IMR-90 (cell line): ENCODE measurements around the gene SLC27A3. TPM values are rescaled to one million over a fixed set of nuclear protein-coding genes. Genes with fewer than 3 reads are reported as not detected.

Experiments
- ATAC-seq: fragments of 200-7000 bp; cut with Tn5 transposase; 2 replicates; pipeline ENCODE4 v1.9.1; 2020; ENCODE audit warnings: low read depth, mild to moderate bottlenecking, moderate library complexity
- BruUV-seq: library from RNA; stranded (reverse); fragments of 400-500 nt; replicated peaks from 2 replicates; lab custom pipeline; 2021; lab: Mats Ljungman, UMichigan
- CTCF ChIA-PET: fragments of 300-600 bp; formaldehyde crosslinking; extraction: SDS; loops from one replicate; lab custom pipeline; 2021; ENCODE audit warnings: antibody characterized with exemption; lab: Yijun Ruan, JAX
- POLR2A ChIA-PET: fragments of 300-600 bp; sonication (Branson Sonifier 250); formaldehyde crosslinking; loops from one replicate; lab custom pipeline; 2022; ENCODE audit warnings: antibody characterized with exemption; ENCODE audit not compliant: unreplicated experiment; lab: Charles Lee
- DNase-seq: peaks from one replicate; pipeline ENCODE4 v3.0.0; 2013
- H2AFZ ChIP-seq: replicated peaks from 2 replicates; pipeline ENCODE3; 2013; ENCODE audit warnings: low read length, mild to moderate bottlenecking; ENCODE audit not compliant: poor library complexity
- H2AK5ac ChIP-seq: 2 replicates; pipeline ENCODE4 v1.6.1; 2013; ENCODE audit warnings: low read depth, low read length, inconsistent platforms
- H2AK9ac ChIP-seq: replicated peaks from 2 replicates; pipeline ENCODE3; 2013; ENCODE audit warnings: mild to moderate bottlenecking, low read depth, low read length, moderate library complexity; ENCODE audit not compliant: poor library complexity
- H2BK120ac ChIP-seq: 2 replicates; pipeline ENCODE4 v1.6.1; 2013; ENCODE audit warnings: low read depth, low read length, inconsistent platforms
- H2BK15ac ChIP-seq: 3 replicates; pipeline ENCODE4 v1.6.1; 2013; ENCODE audit warnings: low read depth, low read length, inconsistent platforms
- H2BK20ac ChIP-seq: 2 replicates; pipeline ENCODE4 v1.6.1; 2013; ENCODE audit warnings: low read depth, mild to moderate bottlenecking, inconsistent platforms, low read length, moderate library complexity
- H2BK5ac ChIP-seq: 2 replicates; pipeline ENCODE4 v1.6.1; 2013; ENCODE audit warnings: mild to moderate bottlenecking, low read depth, low read length, inconsistent platforms; ENCODE audit not compliant: poor library complexity, severe bottlenecking
- H3K14ac ChIP-seq: replicated peaks from 2 replicates; pipeline ENCODE4 v1.6.1; 2013; ENCODE audit warnings: low read depth, low read length, inconsistent platforms
- H3K18ac ChIP-seq: 2 replicates; pipeline ENCODE4 v1.6.1; 2013; ENCODE audit warnings: low read depth, low read length, control low read depth
- H3K23ac ChIP-seq: 2 replicates; pipeline ENCODE4 v1.6.1; 2013; ENCODE audit warnings: low read depth, low read length, inconsistent platforms
- H3K27ac ChIP-seq: 2 replicates; pipeline ENCODE4 v1.5.1; 2013; ENCODE audit warnings: mild to moderate bottlenecking, control low read depth, low read length; ENCODE audit not compliant: insufficient read depth
- H3K27me3 ChIP-seq: 2 replicates; pipeline ENCODE4 v1.6.1; 2013; ENCODE audit warnings: low read length; ENCODE audit not compliant: control insufficient read depth, insufficient read depth
- H3K36me3 ChIP-seq: 2 replicates; pipeline ENCODE4 v1.6.1; 2013; ENCODE audit warnings: low read length, mixed read lengths; ENCODE audit not compliant: control insufficient read depth, insufficient read depth
- H3K4ac ChIP-seq: 2 replicates; pipeline ENCODE4 v1.6.1; 2013; ENCODE audit warnings: low read depth, low read length, inconsistent platforms
- H3K4me1 ChIP-seq: 2 replicates; pipeline ENCODE4 v1.6.1; 2013; ENCODE audit warnings: low read length, mixed read lengths; ENCODE audit not compliant: control insufficient read depth, insufficient read depth
- H3K4me2 ChIP-seq: 2 replicates; pipeline ENCODE4 v1.6.1; 2013; ENCODE audit warnings: low read depth, mild to moderate bottlenecking, control low read depth, low read length, moderate library complexity
- H3K4me3 ChIP-seq: 2 replicates; pipeline ENCODE4 v1.5.1; 2013; ENCODE audit warnings: low read depth, mild to moderate bottlenecking, control low read depth, low read length, moderate library complexity; ENCODE audit not compliant: insufficient read depth
- H3K56ac ChIP-seq: 2 replicates; pipeline ENCODE4 v1.6.1; 2013; ENCODE audit warnings: low read length, inconsistent platforms; ENCODE audit not compliant: insufficient read depth; ENCODE audit errors: extremely low read depth
- H3K79me1 ChIP-seq, 2 experiments: 2 replicates each; pipeline ENCODE4 v1.6.1; 2013; ENCODE audit warnings: low read length in 2 of 2, inconsistent platforms in 1 of 2, low read depth in 1 of 2
- H3K9ac ChIP-seq: 2 replicates; pipeline ENCODE4 v1.6.1; 2013; ENCODE audit warnings: low read depth, low read length, control low read depth
- H3K9me1 ChIP-seq: 2 replicates; pipeline ENCODE4 v1.6.1; 2013; ENCODE audit warnings: low read length, inconsistent platforms; ENCODE audit not compliant: insufficient read depth
- H3K9me3 ChIP-seq: 2 replicates; pipeline ENCODE4 v1.6.1; 2013; ENCODE audit warnings: low read length; ENCODE audit not compliant: control insufficient read depth, insufficient read depth
- H4K20me1 ChIP-seq: 2 replicates; pipeline ENCODE4 v1.6.1; 2013; ENCODE audit warnings: low read length, inconsistent platforms; ENCODE audit not compliant: insufficient read depth
- H4K5ac ChIP-seq: 2 replicates; pipeline ENCODE4 v1.6.1; 2013; ENCODE audit warnings: mild to moderate bottlenecking, low read depth, low read length, control low read depth
- H4K8ac ChIP-seq, 2 experiments: 2 replicates each; pipeline ENCODE4 v1.6.1; 2013; ENCODE audit warnings: low read depth in 2 of 2, low read length in 2 of 2, control low read depth in 1 of 2, inconsistent platforms in 1 of 2
- H4K91ac ChIP-seq: 2 replicates; pipeline ENCODE4 v1.6.1; 2013; ENCODE audit warnings: low read depth, low read length, inconsistent platforms; ENCODE audit not compliant: insufficient read depth
- RAD21 ChIP-seq: IDR thresholded peaks from 2 replicates; pipeline ENCODE4 v1.6.1; 2012; ENCODE audit warnings: low read length, improper control_type of control experiment
- RCOR1 ChIP-seq: IDR thresholded peaks from 2 replicates; pipeline ENCODE4 v1.6.1; 2012; ENCODE audit warnings: mild to moderate bottlenecking, low read length, improper control_type of control experiment; ENCODE audit not compliant: insufficient replicate concordance
- WGBS, 2 experiments: methylation state at CpG; one replicate each; pipeline versions ENCODE4 v1.1.5 to v1.1.7; 2013; ENCODE audit warnings: missing lambda C conversion rate in 2 of 2; ENCODE audit not compliant: insufficient read length in 1 of 2; ENCODE audit errors: extremely low coverage in 2 of 2; 5-methylcytosine and 5-hydroxymethylcytosine counted together
- dilution Hi-C: fragments of 300-500 bp; cut with HindIII; formaldehyde crosslinking; loops from one replicate; pipeline ENCODE4 v1.14.3; 2018; ENCODE audit warnings: low sequenced_read_pairs; ENCODE audit not compliant: unreplicated experiment
- in situ Hi-C: fragments of 300-500 bp; cut with MboI; formaldehyde crosslinking; loops from 3 replicates; pipeline ENCODE4 v1.14.3; 2019; ENCODE audit warnings: low sequenced_read_pairs, inconsistent platforms, mixed read lengths
- intact Hi-C: fragments of 100-400 bp; cut with micrococcal nuclease; formaldehyde crosslinking; loops from 2 replicates; pipeline ENCODE4 v1.10.0; 2022
- polyA plus RNA-seq, 3 experiments: library from polyadenylated mRNA; depleted of rRNA; stranded (reverse); fragments of >200 nt; gene quantifications; 2 replicates each; pipeline ENCODE4 v1.2.3, GENCODE V29; 2012; ENCODE audit warnings: low replicate concordance in 1 of 3
- total RNA-seq: library from RNA; depleted of rRNA; stranded (reverse); fragments of >200 nt; gene quantifications from 2 replicates; pipeline ENCODE4 v1.2.3, GENCODE V29; 2012
- TF ChIP-seq, protein P1 (sequence below): conservative IDR thresholded peaks from 2 replicates; pipeline ENCODE4 v1.5.1; 2012; ENCODE audit warnings: mild to moderate bottlenecking, low read depth, low read length, improper control_type of control experiment

SLC27A3 gene
- total and polyA plus RNA-seq, 2 of the 4 experiments (the other 2 are of a cell fraction): 3.2 to 9.3 TPM

GRCh38 chr1:153733970-153734369, 41.2 kb upstream of the SLC27A3 start:
- Histone ChIP-seq H3K9ac (no peak overlapping the region), H3K9me1 (peaks cover 4% of the 10 kb centered on the region), H3K27ac (no peak overlapping the region), H4K5ac (no peak overlapping the region), H4K20me1 (no peaks in the 10 kb centered on the region), H2AK5ac (no peak overlapping the region), H2AFZ (no peak overlapping the region), H3K56ac (no peak overlapping the region), H3K18ac (no peak overlapping the region), H4K8ac (no peak overlapping the region), H4K91ac (no peak overlapping the region), H3K9me3 (no peaks in the 10 kb centered on the region), H3K36me3 (0 out of 2 replicates have a peak, but pooled peaks cover 2% of the 10 kb centered on the region), H2BK20ac (no peak overlapping the region), H2BK5ac (no peak overlapping the region), H2AK9ac (no peak overlapping the region), H3K27me3 (no peaks in the 10 kb centered on the region), H3K23ac (no peak overlapping the region), H3K14ac (no peak overlapping the region), H3K4ac (no peak overlapping the region), H3K79me1 (peaks cover 12 to 41% of the 10 kb centered on the region in 2 experiments), H3K4me2 (no peak overlapping the region), H3K4me1 (peaks cover 3% of the 10 kb centered on the region), H3K4me3 (no peak overlapping the region), H2BK15ac (no peak overlapping the region), H2BK120ac (no peak overlapping the region)
- intact Hi-C loops (no loop called here), in situ Hi-C loops (no loop called here), dilution Hi-C loops (no loop called here)
- ChIA-PET POLR2A (no interaction called here), CTCF (interaction anchor here (0.6 to 1.8 kb wide), 2 partner anchors 9 to 56 kb away, joined by 3 to 4 read pairs; partner anchors contain the start of gene NPR1)
- no peak for DNase-seq
- TF ChIP-seq RCOR1 (no peak), RAD21 (no peak)
- TF ChIP-seq, protein P1, sequence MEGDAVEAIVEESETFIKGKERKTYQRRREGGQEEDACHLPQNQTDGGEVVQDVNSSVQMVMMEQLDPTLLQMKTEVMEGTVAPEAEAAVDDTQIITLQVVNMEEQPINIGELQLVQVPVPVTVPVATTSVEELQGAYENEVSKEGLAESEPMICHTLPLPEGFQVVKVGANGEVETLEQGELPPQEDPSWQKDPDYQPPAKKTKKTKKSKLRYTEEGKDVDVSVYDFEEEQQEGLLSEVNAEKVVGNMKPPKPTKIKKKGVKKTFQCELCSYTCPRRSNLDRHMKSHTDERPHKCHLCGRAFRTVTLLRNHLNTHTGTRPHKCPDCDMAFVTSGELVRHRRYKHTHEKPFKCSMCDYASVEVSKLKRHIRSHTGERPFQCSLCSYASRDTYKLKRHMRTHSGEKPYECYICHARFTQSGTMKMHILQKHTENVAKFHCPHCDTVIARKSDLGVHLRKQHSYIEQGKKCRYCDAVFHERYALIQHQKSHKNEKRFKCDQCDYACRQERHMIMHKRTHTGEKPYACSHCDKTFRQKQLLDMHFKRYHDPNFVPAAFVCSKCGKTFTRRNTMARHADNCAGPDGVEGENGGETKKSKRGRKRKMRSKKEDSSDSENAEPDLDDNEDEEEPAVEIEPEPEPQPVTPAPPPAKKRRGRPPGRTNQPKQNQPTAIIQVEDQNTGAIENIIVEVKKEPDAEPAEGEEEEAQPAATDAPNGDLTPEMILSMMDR: no peak
- no TSS peak for BruUV-seq
- no CpG with 5 or more reads among the region's 1 CpG for WGBS, 2 experiments
- no peak for ATAC-seq
